Neural cell (in vitro differentiated cells): ENCODE results near the gene MAP2K1. TPM values are rescaled to one million over a fixed set of nuclear protein-coding genes. Genes with fewer than 3 reads are reported as not detected.
"Not testable (repeated sequence)": the region's sequence is repeated elsewhere in the genome, so short reads cannot be mapped to it uniquely, and the experiment has no call there.

Experiments
- H2AFZ ChIP-seq: fragments of 200-600, 300-800 bp; sonication (generic), shearing (Covaris generic); 2 replicates; pipeline ENCODE4 v1.6.0; 2014; ENCODE audit warnings: low read depth, mild to moderate bottlenecking, antibody characterized with exemption, low read length, moderate library complexity
- H3F3A ChIP-seq: fragments of 200-600 bp; shearing (Covaris generic); 2 replicates; pipeline ENCODE4 v1.6.1; 2016; ENCODE audit warnings: mild to moderate bottlenecking, moderate library complexity, mixed read lengths, antibody characterized with exemption, low read length; ENCODE audit not compliant: insufficient read depth, poor library complexity, severe bottlenecking
- H3K27ac ChIP-seq: fragments of 200-600, 300-800 bp; sonication (generic), shearing (Covaris generic); 2 replicates; pipeline ENCODE4 v1.5.1; 2014; ENCODE audit warnings: mild to moderate bottlenecking, low read length, moderate library complexity
- H3K27me3 ChIP-seq: fragments of 300-800, 200-600 bp; sonication (generic), shearing (Covaris generic); 2 replicates; pipeline ENCODE4 v1.6.0; 2014; ENCODE audit warnings: mild to moderate bottlenecking, low read depth, low read length, moderate library complexity; ENCODE audit not compliant: insufficient read depth
- H3K36me3 ChIP-seq: fragments of 300-800, 200-600 bp; sonication (generic), shearing (Covaris generic); 2 replicates; pipeline ENCODE4 v1.5.1; 2014; ENCODE audit warnings: mild to moderate bottlenecking, antibody characterized with exemption, low read length, moderate library complexity; ENCODE audit not compliant: insufficient read depth
- H3K4me2 ChIP-seq: fragments of 300-800, 200-600 bp; sonication (generic), shearing (Covaris generic); 2 replicates; pipeline ENCODE4 v1.6.0; 2014; ENCODE audit warnings: mild to moderate bottlenecking, low read length
- H3K4me3 ChIP-seq: fragments of 300-800, 200-600 bp; sonication (generic), shearing (Covaris generic); 2 replicates; pipeline ENCODE4 v1.5.1; 2014; ENCODE audit warnings: mild to moderate bottlenecking, low read length, moderate library complexity
- H3K79me2 ChIP-seq: fragments of 200-600 bp; shearing (Covaris generic); replicated peaks from 2 replicates; pipeline ENCODE4 v1.6.0; 2014; ENCODE audit warnings: mild to moderate bottlenecking, low read length, moderate library complexity; ENCODE audit not compliant: insufficient read depth
- H3K9ac ChIP-seq: fragments of 300-800, 200-600 bp; sonication (generic), shearing (Covaris generic); 2 replicates; pipeline ENCODE4 v1.6.1; 2016; ENCODE audit warnings: mild to moderate bottlenecking, low read length, mixed read lengths
- H3K9me2 ChIP-seq: fragments of 200-600 bp; shearing (Covaris generic); 2 replicates; pipeline ENCODE4 v1.6.1; 2016; ENCODE audit warnings: mild to moderate bottlenecking, low read length, mixed read lengths; ENCODE audit not compliant: insufficient read depth
- H3K9me3 ChIP-seq: fragments of 200-600, 300-800 bp; sonication (generic), shearing (Covaris generic); 2 replicates; pipeline ENCODE4 v1.6.1; 2016; ENCODE audit warnings: mild to moderate bottlenecking, mixed run types, low read length, moderate library complexity, mixed read lengths
- H4K20me1 ChIP-seq: fragments of 200-600 bp; shearing (Covaris generic); 2 replicates; pipeline ENCODE4 v1.6.1; 2016; ENCODE audit warnings: mild to moderate bottlenecking, mixed run types; ENCODE audit not compliant: insufficient read depth
- CTCF ChIP-seq: fragments of 450-650 bp; IDR thresholded peaks from 2 replicates; pipeline ENCODE4 v1.5.1; 2014; ENCODE audit warnings: antibody characterized with exemption, mild to moderate bottlenecking, moderate library complexity; ENCODE audit not compliant: poor library complexity, severe bottlenecking
- EP300 ChIP-seq: fragments of 450-650 bp; conservative IDR thresholded peaks from 2 replicates; pipeline ENCODE4 v1.6.1; 2014; ENCODE audit warnings: antibody characterized with exemption, mild to moderate bottlenecking, moderate library complexity; ENCODE audit not compliant: poor library complexity, severe bottlenecking
- EZH2 ChIP-seq: fragments of 200-600, 300-800 bp; shearing (Covaris generic), sonication (generic); IDR thresholded peaks from 2 replicates; pipeline ENCODE4 v1.6.1; 2014; ENCODE audit warnings: antibody characterized with exemption, low read length, borderline replicate concordance, mild to moderate bottlenecking; ENCODE audit not compliant: insufficient read depth, poor library complexity, severe bottlenecking
- MXI1 ChIP-seq: fragments of 450-650 bp; conservative IDR thresholded peaks from 2 replicates; pipeline ENCODE4 v1.6.1; 2014; ENCODE audit warnings: antibody characterized with exemption, mild to moderate bottlenecking; ENCODE audit not compliant: poor library complexity, severe bottlenecking
- POLR2AphosphoS5 ChIP-seq: IDR thresholded peaks from 2 replicates; pipeline ENCODE4 v1.6.1; 2012
- RAD21 ChIP-seq: fragments of 450-650 bp; conservative IDR thresholded peaks from 2 replicates; pipeline ENCODE4 v1.6.1; 2014; ENCODE audit warnings: antibody characterized with exemption, mild to moderate bottlenecking, moderate library complexity
- SMC3 ChIP-seq: fragments of 450-650 bp; conservative IDR thresholded peaks from 2 replicates; pipeline ENCODE4 v1.6.1; 2014; ENCODE audit warnings: antibody characterized with exemption, mild to moderate bottlenecking, moderate library complexity; ENCODE audit not compliant: poor library complexity
- TAF1 ChIP-seq: IDR thresholded peaks from 2 replicates; pipeline ENCODE4 v1.6.1; 2012; ENCODE audit warnings: low read depth
- polyA plus RNA-seq: library from polyadenylated mRNA; depleted of rRNA; stranded (reverse); fragments of >200 nt; gene quantifications from 2 replicates; pipeline ENCODE4 v1.2.3, GENCODE V29; 2014
- TF ChIP-seq, protein P1 (sequence below): IDR thresholded peaks from 2 replicates; pipeline ENCODE4 v1.6.1; 2012; ENCODE audit warnings: borderline replicate concordance

Gene MAP2K1
- polyA plus RNA-seq, 1 donor from 2014 or later = 24.7 TPM

- H4K20me1 ChIP-seq = no peaks in the 10 kb centered on the region
- H3K79me2 ChIP-seq = no peaks in the 10 kb centered on the region
- H3K27me3 ChIP-seq = no peaks in the 10 kb centered on the region
- H3K27ac ChIP-seq = no peak overlapping the region
- H3F3A ChIP-seq = no peaks in the 10 kb centered on the region
- no peak overlapping the region for H3K4me2 ChIP-seq
- no peaks in the 10 kb centered on the region for H3K9me3 ChIP-seq
- no peak overlapping the region for H2AFZ ChIP-seq
- H3K9ac ChIP-seq = no peak overlapping the region
- no peak for TF ChIP-seq TAF1
- H3K36me3 ChIP-seq = no peaks in the 10 kb centered on the region
- no peaks in the 10 kb centered on the region for H3K9me2 ChIP-seq
- no peak overlapping the region for H3K4me3 ChIP-seq
Measured at GRCh38 chr15:66374179-66374578, 12.5 kb upstream of the MAP2K1 start.

GRCh38 chr15:66378814-66379430, 7.8 kb upstream of the MAP2K1 start:
- Histone ChIP-seq H3K27me3 (no peaks in the 10 kb centered on the region), H3K79me2 (no peaks in the 10 kb centered on the region), H3K9me3 (no peaks in the 10 kb centered on the region), H4K20me1 (no peaks in the 10 kb centered on the region), H2AFZ (no peak overlapping the region), H3K27ac (no peak overlapping the region), H3K9ac (no peak overlapping the region), H3K4me3 (no peak overlapping the region), H3K9me2 (no peaks in the 10 kb centered on the region), H3K36me3 (no peaks in the 10 kb centered on the region), H3F3A (no peaks in the 10 kb centered on the region), H3K4me2 (no peak overlapping the region)
- TF ChIP-seq SMC3 (no peak), CTCF (no peak), POLR2AphosphoS5 (no peak), EP300 (no peak), TAF1 (no peak), RAD21 (no peak), EZH2 (no peak), MXI1 (no peak)
- TF ChIP-seq, protein P1, sequence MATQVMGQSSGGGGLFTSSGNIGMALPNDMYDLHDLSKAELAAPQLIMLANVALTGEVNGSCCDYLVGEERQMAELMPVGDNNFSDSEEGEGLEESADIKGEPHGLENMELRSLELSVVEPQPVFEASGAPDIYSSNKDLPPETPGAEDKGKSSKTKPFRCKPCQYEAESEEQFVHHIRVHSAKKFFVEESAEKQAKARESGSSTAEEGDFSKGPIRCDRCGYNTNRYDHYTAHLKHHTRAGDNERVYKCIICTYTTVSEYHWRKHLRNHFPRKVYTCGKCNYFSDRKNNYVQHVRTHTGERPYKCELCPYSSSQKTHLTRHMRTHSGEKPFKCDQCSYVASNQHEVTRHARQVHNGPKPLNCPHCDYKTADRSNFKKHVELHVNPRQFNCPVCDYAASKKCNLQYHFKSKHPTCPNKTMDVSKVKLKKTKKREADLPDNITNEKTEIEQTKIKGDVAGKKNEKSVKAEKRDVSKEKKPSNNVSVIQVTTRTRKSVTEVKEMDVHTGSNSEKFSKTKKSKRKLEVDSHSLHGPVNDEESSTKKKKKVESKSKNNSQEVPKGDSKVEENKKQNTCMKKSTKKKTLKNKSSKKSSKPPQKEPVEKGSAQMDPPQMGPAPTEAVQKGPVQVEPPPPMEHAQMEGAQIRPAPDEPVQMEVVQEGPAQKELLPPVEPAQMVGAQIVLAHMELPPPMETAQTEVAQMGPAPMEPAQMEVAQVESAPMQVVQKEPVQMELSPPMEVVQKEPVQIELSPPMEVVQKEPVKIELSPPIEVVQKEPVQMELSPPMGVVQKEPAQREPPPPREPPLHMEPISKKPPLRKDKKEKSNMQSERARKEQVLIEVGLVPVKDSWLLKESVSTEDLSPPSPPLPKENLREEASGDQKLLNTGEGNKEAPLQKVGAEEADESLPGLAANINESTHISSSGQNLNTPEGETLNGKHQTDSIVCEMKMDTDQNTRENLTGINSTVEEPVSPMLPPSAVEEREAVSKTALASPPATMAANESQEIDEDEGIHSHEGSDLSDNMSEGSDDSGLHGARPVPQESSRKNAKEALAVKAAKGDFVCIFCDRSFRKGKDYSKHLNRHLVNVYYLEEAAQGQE = no peak

DNA sequence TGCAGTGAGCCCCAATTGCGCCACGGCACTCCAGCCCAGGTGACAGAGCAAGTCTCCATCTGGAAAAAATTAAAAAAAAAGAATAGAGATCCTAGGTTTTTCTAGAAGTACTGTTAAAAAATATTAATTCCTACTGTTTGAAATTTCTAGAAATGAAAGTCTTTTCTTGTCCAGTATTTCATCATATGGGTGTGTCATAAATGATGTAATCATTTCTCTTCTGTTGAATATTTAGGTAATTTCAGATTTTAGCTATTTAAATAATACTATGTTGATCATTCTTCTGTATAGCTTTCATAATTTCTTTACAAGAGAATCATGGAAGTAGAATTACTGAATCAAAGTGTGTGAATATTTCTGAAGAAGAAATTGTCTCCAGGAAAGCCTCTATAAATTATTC, 5.3 kb upstream of the MAP2K1 start:
- H3K4me2 ChIP-seq, H3K27me3 ChIP-seq, H3K4me3 ChIP-seq, H3K79me2 ChIP-seq, H3K36me3 ChIP-seq, H3K27ac ChIP-seq, H4K20me1 ChIP-seq, H3F3A ChIP-seq, H3K9ac ChIP-seq, H2AFZ ChIP-seq, H3K9me3 ChIP-seq, H3K9me2 ChIP-seq: not testable (repeated sequence)
